ENCODE results near the gene HOXA5.

HOXA5 gene

DNA sequence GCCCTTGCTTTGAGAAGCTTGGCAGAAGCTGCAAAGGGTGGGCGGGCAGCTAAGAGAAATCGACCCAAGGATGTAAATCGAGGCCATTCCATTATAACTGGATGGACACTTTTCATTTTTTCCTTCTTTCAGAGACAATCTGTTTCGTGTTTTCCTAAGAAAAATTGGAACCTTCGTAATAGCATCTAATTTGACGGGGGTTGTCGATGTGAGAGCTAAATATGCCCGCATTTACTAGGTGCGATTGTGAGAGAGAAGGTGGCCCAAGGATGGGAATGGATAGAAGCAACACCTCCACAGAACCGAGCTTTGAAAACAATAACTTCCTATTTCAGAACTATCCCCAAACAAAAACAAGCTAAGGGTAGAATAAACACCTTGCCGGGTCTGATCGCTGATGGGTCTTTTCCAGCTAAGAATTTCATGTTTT lies 12.1 kb downstream of the HOXA5 start:
- no peak for DNase-seq

DNA sequence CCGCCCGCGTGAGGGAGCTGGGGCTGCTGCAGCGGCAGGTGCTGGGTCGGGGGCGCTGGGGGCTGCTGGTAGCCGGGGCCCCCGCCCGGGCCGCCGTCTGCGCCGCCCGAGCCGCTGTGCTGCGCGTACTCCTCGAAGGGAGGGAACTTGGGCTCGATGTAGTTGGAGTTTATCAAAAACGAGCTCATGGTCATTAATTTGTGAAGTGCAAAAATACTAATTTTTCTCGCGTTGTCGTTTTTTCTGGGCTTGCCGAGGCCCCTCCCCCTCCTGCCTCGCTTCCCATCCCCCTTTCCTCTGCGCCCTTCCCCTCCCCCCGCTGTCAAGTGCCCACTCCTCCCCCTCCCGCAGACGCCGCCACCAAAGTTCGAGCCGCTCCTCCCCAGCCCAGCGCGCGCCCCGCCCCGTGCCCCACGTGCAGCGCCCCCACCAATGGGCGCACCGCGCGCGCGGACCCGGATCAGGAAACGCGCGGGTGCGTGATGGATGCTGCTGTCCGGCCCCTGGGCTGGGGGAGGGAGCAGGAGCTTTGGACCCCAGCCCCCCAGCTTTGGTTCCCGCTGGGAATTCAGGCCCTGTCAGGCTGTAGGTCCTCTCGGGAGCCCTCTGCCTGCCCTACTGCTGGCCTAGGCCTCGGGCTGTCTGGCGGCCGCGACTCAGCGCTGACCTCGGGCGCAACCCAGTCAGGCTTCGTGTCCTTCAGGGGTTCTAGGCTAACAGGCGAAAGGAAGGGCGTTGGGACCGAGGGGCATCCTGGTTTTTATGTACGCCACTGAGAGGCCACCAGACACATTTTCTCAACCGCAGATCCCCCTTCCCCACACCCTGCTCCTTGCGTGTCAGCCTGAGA lies 12.7 kb downstream of the HOXA5 start, which contains the start of gene HOXA4:
HOXA4 (minus strand) TSS at position 218 of the 850 bp plus-strand sequence; CDS start at position 194, 24 bp downstream.
- peak; percentile 78 for DNase-seq

DNA sequence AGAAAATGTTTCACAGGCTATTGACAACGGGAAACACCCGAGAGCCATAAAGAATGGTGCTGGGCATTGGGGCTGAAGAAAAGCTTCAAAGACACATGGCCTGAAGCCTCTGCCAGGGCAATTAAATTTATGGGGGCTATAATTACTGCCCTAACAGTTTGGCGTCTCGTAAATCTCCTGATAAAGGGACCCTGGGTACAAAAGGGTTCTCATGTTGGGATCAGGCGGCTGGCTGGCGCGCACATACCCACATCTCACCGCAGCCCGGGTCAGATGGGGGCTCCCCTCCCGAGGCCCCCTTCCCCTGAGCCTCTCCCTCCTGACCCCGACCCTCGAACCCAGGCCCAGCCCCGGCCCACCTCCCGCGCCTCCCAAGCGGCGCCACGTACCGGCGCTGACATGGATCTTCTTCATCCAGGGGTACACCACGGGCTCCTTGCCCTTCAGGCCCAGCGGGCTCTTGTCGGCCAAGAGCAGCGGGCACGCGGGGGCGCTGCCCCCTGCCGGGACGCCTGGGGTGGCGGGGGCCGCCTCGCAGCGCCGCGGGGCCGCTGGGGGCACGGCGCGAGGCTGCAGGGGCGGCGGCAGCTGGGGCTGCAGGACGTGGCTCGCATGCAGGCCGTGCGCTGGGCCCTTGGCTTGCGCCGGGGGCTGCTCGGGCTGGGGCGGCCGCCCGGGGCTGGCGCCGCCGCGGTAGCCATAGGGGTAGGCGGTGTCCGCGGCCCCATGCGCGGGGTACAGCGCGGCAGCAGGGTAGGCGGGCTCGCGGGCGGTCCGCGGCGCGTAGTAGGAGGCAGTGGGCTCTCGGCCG lies 13.5 kb downstream of the HOXA5 start:
- DNase-seq, result no peak

DNA sequence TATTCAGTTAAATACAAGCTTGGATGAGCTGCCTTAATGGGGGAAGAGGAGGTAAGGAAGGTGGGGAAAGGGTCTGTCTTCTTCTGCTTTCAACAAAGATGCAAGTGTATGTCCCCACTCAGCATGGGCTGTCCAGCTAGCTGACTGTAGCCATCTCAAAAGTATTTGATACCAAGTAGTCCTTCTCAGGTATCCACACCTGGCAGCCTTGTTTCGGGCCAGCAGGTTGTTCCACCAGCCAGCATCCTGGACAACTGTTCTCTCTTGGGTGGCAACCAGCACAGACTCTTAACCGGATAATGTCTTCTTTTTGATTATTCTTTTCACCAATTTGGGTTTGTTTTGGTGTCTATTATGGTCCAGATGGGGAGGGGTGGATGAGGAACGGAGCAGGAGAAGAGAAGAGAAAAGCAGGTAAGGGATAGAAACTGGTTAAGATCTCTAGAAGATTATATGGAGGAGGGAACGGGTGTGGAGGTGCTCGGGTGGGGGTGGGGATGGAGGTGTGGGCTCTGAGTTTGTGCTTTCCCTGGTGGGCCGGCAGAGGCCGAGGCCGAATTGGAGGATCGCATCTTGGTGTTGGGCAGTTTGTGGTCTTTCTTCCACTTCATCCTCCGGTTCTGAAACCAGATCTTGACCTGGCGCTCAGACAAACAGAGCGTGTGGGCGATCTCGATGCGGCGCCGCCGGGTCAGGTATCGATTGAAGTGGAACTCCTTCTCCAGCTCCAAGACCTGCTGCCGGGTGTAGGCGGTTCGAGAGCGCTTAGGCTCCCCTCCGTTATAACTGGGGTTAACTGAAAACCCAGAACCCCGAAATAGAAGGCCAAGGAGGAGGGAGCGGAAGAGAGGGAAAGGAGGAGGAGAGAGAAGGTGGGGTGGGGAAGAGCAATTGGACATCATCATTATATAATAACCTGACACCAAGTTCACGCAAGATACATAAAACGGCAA lies 14.4 kb downstream of the HOXA5 start:
- no peak for DNase-seq

DNA sequence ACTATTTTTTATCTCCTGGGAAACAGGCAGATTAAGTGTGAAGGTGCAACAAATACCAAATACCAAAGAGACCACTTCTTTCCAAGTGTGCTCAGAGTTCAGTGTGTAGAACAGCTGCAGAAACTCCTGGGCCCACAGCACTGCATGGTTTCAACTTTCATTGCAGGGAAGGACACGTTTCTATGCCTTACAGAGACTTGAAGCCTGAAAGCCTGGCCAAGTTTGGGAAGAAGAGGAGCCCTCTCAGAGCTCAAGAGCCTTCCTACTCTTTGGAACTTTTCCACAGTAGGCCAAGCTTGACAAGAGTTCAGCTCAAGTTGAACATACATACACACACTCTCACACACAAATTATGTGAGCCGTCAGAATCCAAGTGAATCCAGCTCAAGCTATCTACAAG lies 15.4 kb downstream of the HOXA5 start:
- no peak for DNase-seq

DNA sequence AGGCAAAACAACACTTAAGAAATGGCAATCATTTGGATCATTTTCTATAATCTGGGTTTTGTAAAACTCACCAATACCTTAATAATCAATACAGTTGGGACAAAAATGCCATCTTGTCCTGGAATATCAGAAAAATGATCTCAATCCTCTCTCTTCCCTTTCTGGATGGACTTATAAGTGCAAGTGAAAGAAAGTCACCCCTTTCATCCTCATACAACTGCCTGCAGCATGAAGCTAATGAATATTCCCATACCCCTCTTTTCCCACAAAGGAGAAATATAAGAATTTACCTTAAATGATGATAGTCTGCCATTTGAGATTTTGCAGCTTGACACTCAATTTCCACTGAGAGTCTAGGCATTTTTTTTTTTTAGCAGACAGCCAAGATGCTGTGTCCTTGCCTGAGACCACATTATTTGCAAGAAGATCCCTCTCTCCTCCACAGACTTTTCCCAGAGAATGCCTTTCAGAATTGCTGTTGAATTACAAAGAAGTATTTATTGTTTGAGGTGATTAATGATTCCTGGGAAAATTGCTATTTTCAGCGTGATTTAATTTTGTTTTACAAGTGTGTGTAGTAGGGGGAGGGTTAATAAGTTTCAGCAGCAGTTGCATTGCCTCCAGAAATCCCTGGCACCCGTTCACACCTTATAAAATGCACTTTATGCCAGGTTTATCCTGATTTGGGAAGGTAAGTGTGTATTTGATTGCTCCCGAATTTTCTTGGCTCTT lies 16.7 kb downstream of the HOXA5 start:
- no peak for DNase-seq

DNA sequence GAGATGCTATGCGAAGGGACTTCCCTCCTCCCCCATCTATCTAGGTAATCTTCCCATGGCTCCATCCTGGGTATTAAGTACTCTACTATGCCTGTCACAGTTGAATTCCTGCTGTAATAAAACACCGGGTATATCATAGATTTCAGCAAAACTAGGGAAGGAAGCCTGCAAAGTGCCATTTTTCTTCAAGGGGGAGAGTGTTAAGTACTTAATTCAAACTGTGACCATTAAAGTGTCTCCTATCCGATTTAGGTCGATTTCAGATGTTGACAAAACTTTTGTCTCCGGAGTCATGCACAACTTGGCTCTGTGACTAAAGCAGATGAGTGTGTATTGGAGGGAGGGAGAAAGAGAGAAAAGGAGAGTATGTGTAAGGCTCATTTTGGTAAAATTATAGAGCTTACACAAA lies 17.5 kb downstream of the HOXA5 start:
- DNase-seq, result no peak

DNA sequence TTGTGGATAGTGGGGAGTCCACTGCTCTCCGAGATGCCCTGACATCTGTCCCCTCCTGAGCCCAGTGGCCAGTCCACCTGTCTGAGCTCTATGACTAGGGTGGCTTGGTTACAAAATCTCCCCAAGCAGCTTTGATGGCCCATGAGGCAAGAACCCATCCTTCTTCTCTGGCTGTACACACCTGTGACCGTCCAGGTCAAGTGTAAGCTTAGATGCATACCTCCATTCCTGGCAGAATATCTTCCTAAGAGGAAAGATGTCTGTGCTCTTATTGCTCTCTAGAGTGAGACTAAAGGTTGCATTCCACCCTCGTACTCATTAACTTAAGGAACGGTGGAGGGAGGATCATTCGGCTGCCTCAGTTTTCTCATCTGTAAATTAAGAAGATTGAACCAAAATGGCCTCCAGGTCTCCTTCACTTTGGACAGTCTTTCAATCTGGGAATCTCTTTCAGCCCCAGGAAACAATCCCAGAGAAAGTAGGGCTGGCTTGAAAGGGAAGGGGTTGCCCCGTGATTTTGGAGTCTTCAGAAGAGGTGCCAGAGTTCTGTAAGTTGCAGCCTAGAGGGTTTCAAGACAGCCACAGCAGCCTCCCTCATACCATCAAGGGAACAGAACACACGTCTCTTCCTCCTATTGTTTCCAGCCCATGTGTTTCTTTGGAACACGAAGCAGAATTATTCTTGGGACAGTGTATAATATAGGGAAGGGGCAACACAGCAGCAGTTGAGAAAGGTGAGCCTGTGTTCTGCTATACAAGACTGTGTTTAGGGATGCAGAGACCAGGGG lies 18.4 kb downstream of the HOXA5 start:
- no peak for DNase-seq

DNA sequence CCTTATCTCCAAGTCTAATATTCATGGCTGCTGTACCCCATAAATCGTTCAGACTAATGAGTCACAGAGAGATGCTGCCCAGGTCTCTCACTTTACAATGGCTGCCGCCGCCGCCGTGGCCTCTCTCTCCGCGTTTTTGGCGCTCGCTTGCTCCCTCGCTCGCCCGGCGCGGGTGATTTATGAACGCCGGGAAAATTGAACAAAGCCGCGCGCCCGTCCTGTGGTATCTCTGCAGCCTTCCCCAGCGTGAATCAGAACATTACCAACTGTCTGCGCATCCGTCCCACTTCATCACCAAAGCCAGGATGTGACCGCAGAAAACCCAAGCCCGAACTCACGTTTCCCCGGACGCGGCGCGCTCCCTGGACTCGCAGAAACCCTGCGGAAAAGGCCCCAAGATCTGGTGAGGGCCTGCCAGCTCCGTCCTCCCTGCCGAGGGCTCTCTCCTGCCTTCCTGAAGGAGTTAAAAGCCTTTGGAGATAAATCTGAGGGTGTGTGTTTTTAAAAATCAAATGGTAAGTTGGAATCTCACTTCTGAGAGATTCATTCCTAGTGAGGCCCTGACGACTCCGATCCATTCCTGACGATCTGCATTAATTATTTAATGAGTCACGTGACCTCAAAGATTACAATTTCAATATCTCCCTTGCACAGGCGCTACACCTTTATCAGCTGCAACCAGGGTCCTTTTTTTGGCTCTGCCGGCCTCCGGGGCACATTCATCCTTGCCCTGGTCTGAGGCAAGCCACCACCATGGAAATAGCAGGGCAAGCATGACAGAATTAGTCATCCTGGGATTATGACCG lies 19.2 kb downstream of the HOXA5 start:
- no peak for DNase-seq

DNA sequence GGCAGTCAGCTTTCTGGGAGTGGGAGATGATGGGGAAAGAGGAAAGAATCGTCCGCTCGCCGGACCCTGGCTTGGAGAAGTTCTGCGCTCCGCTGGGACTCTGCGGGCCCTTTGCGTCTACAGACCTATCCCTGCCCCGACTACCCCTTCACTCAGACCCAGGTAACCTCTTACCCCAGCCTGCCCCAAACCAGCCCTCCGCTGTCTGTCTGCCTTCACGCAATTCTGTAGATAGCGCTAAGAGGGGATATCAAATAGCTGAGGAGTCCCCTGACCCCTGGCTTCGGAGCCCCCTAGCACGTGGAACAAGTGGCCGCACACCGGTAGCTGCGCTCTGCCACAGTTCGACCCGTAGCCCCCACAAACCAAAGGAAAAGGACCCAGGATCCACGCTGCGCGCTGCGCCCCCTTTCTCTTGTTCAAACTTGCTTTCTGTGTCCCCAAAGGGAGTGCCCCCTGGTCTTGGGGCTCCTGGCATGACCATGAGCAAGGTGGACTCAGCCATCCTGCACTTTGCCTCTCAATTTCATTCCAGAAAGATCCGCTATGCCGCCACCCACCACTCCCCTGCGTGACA lies 19.9 kb downstream of the HOXA5 start:
- DNase-seq, result no peak

DNA sequence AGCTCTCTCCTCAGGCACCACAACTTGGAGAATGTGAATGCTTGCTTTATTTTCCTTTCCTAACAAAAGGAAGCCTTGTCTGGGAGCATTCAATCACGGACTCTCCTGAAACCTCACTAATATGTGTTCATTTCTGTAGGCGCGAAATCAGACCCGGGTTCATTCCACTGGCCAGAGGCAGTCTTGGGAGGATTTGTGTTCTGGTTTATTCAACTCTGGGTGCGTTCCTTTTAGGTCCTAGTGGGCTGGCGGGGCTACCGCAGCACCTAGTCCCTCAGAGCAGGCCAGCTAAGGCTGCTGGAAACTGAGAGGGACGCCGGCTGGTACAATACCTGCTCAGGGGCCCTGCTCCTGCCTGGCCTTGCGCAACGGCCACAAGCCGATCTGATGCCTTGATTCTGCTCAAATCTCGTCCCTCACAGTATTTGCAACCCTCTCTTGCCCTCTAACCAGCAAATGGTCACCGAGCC lies 20.4 kb downstream of the HOXA5 start:
- DNase-seq, result no peak

DNA sequence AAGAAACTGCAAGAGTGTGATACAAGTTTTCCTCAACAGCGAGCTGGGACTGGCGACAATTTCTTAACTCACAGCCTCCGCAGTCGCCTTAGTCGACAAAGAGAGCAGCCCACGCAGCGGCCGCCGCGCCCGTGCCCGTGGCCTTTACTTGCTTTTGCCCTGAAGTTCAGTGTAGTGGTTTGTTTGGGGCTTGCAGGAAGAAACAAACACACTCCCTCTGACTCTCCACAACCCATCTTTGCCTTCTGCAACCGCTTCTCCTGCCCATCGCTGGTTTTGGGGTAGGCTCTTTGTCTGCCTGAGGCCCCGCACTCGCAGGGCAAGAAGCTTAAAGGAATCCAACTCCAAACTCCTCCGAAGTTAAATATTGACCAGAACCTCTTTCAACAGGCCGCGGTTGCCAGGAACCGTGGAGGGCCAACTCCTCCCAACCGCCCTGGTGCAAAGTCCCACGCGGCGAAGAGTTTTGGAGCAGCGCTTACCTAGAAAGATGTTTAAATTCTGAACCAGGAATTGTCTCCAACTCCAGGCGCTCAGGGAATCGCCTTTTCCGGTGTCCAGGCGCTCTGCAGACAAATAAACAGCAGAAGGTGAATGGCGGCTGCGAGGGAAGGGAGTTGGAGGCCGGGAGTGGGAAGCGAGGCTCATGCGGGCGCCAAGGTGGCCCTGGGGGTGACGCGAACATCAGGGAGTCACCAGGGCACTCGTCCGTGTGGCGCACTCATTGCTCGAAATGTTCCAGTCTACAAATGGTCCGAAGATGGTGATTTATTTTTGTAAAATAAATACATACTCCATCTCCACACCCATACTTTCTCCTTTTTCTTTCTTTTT lies 21.2 kb downstream of the HOXA5 start:
- DNase-seq, result no peak

DNA sequence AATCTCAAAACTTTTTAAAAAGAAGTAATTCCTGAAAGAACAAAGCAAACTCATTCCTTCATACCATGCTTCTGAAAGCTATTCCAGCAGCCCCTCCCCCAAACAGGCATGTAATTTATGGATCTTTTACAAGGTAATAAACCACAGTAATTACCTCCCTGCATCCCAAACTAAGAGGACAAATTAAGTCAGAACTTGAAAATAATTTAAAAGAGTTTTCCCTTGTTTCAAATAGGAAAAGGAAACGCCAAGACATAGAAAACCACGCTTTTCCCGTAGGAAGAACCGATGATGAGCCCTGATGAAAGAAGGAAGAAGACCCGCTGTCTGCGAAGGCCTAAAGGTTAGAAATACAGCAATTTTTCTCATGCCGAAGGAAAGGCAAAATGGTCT lies 21.8 kb downstream of the HOXA5 start:
- DNase-seq, result no peak

DNA sequence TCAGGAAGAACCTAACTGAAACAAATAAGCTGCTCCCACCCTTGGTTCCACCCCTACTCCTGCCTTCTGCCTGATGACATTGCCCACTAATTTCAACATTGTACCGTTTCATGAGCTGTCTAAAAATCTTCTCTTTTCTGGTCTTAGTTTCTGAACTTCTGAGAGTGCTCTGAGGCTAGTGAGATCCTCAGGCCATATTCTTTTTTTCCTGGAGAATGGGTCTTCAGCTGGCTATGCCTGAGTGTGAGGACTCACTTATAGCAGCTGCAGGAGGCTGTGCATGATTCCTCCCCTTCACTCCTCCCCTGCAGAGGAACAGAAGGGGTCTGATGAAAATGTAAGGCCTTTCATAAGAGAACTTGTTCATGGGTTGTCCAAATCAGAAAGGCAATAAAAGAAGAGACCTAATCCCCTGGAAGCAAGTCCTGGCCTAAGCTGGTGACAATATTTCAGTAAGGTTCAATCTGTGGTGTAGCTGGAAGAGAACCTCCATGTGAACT lies 24.0 kb downstream of the HOXA5 start:
- no peak for DNase-seq

DNA sequence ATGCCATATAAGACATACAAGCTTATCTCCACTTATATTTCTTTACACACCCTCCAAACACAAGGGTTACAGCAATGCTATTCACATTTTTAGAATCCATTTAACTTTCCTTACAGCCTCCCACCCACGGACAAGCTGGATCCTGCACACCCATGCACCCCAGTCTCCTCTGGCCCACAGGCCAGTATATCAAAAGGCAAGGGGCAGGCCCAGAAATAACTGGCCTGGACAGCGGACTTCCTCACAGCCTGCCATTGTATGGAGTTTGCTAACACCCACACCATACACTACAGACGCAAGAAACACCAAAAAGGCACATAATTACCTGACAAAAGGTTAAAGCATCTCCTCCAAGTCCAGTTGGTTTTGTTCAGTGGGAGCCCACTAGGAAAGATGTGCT lies 24.9 kb downstream of the HOXA5 start:
- no peak for DNase-seq

DNA sequence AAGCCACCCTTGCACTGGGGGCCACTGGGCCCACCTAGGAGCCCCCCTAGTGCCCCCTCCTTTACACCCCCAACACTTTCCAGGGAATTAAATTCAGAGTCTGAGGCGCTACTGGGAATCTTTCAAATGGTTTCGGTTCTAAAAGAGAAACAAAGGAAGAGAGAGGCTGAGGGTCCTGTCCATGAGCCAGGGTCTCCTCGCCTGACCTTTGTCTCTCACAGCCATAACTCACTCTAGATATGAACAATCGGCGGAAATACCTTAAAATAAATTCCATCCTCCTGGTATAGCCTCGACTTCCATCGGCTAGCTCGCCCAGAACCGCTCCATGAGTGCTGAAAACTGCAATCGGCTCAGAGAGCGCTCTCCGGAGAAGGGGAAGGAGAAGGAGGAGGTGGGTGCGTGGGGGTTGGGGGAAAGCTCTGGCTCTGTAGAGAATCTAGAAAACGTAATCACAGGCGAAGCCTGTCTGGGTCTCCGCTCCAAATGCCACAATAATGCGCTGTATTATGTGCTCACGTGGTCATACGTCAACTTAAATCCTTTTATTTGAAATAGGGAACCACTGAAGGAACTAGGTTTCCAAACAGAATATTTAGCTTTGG lies 25.5 kb downstream of the HOXA5 start:
- no peak for DNase-seq

DNA sequence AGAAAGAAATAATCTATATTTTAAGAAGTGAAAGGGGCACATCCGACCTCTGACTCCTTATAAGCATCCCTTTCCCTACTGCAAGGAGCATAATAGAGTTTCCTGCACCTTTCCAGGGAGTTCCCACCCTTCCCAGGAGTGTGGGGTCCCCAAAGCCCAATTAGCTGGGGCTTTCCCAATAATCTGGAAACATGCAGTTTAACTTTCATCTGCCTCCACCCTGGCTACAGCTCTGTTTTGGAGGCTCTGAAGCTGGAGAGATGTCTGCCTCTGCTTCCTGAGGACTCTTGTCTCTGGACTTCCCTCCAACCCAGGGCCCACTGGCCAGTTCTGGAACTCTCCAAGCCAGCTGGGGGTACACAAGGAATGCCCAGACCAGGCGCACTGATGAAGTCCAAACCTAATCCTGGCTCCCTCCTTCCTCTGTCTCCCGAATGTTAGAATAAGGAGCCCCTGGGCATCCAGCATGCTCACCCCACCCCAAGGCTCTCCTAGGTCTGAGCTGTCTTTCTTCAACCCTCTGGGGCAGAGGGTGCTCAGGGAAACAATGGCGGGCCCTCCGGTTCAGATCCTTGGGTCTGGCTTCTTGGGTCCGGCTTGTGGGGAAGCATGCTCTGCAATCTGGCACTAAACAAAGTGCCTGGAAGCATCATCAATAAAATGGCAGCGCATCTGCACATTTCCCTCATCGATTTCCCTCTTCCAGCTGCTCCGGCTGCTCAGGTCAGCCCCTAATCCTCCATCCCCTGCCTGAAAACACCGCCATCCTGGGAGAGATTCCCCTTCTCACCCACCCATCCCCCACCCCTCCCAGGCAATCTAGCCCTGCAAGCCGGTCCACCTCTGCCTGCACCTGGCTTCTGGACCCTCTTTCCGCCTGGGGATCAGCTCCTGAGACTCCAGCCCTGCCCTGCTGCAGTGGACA lies 26.3 kb downstream of the HOXA5 start:
- no peak for DNase-seq
